KMS-11 (cell line): ENCODE data around the gene ATP10B.

Experiments used
- H2AFZ ChIP-seq: fragments of 200-600 bp; sonication (generic); 2 replicates; pipeline ENCODE4 v1.6.1; 2016; ENCODE audit warnings: antibody characterized with exemption, mixed run types, low read depth
- H3K27ac ChIP-seq: fragments of 200-600 bp; sonication (generic); 2 replicates; pipeline ENCODE4 v1.6.1; 2016; ENCODE audit warnings: mild to moderate bottlenecking, mixed run types
- H3K27me3 ChIP-seq: fragments of 200-600 bp; sonication (generic); 2 replicates; pipeline ENCODE4 v1.6.1; 2017; ENCODE audit warnings: mild to moderate bottlenecking, low read depth, mixed run types, moderate library complexity; ENCODE audit not compliant: insufficient read depth
- H3K36me3 ChIP-seq: fragments of 200-600 bp; sonication (generic); 2 replicates; pipeline ENCODE4 v1.6.1; 2017; ENCODE audit warnings: mild to moderate bottlenecking, mixed run types; ENCODE audit not compliant: insufficient read depth
- H3K4me1 ChIP-seq: fragments of 200-600 bp; sonication (generic); 2 replicates; pipeline ENCODE4 v1.6.1; 2016; ENCODE audit warnings: mild to moderate bottlenecking, low read depth, mixed run types; ENCODE audit not compliant: poor library complexity, severe bottlenecking
- H3K4me2 ChIP-seq: fragments of 200-600 bp; sonication (generic); 2 replicates; pipeline ENCODE4 v1.7.0; 2016; ENCODE audit warnings: mild to moderate bottlenecking, mixed run types
- H3K4me3 ChIP-seq: fragments of 200-600 bp; sonication (generic); IDR thresholded peaks from 2 replicates; pipeline ENCODE4 v1.6.1; 2017; ENCODE audit warnings: low read depth, low read length, mixed read lengths; ENCODE audit not compliant: insufficient read depth
- H3K79me2 ChIP-seq: fragments of 200-600 bp; sonication (generic); 2 replicates; pipeline ENCODE4 v1.6.1; 2016; ENCODE audit warnings: low read depth, mixed run types; ENCODE audit not compliant: insufficient read depth
- H3K9ac ChIP-seq: fragments of 200-600 bp; sonication (generic); 2 replicates; pipeline ENCODE4 v1.6.1; 2016; ENCODE audit warnings: mild to moderate bottlenecking, mixed run types
- H4K20me1 ChIP-seq: fragments of 200-600 bp; sonication (generic); 2 replicates; pipeline ENCODE4 v1.6.1; 2016; ENCODE audit warnings: mild to moderate bottlenecking, mixed run types; ENCODE audit not compliant: insufficient read depth
- TF ChIP-seq, protein P1 (sequence below): fragments of 200-600 bp; sonication (generic); conservative IDR thresholded peaks from 2 replicates; pipeline ENCODE4 v1.6.1; 2017; ENCODE audit warnings: low read depth, mild to moderate bottlenecking, antibody characterized with exemption, low read length, moderate library complexity, mixed read lengths

The ATP10B gene

DNA sequence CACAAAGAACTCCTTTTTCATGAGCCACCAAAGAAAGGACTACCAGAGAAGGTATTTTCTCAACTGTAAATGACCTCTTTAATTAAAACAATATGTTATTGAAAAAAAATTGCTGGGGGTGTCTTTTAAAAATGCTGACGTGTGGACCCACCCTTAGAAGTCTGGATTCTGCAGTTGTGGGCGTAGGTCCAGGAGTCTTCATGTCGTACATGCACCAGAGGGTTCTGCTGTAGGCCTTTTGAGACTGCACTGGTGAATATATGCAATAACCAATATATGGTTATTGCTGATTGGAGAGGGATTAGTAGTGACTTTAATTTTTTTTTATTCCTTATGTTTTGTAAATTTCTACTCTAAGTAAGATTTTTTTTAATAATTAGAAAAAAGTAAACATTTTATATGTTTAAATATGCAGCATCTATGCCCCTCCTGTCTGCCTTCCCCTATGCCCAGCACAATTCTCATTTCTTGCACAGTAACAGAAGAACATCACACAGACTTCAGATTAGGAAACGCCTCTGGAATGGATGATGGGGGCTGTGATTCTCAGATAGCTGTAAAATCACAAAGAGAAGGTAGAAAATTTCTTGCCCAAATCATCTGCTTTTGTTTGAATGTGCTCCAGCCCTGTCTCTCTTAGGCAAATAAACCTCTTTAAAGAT lies 328.4 kb downstream of the ATP10B start:
- H3K36me3 ChIP-seq, result no peaks in the 10 kb centered on the region
- H3K27me3 ChIP-seq, result no peaks in the 10 kb centered on the region
- no peak overlapping the region for H3K4me2 ChIP-seq
- TF ChIP-seq, protein P1, sequence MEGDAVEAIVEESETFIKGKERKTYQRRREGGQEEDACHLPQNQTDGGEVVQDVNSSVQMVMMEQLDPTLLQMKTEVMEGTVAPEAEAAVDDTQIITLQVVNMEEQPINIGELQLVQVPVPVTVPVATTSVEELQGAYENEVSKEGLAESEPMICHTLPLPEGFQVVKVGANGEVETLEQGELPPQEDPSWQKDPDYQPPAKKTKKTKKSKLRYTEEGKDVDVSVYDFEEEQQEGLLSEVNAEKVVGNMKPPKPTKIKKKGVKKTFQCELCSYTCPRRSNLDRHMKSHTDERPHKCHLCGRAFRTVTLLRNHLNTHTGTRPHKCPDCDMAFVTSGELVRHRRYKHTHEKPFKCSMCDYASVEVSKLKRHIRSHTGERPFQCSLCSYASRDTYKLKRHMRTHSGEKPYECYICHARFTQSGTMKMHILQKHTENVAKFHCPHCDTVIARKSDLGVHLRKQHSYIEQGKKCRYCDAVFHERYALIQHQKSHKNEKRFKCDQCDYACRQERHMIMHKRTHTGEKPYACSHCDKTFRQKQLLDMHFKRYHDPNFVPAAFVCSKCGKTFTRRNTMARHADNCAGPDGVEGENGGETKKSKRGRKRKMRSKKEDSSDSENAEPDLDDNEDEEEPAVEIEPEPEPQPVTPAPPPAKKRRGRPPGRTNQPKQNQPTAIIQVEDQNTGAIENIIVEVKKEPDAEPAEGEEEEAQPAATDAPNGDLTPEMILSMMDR, result no peak
- H2AFZ ChIP-seq, result no peak overlapping the region
- no peak overlapping the region for H3K9ac ChIP-seq
- H3K27ac ChIP-seq, result no peak overlapping the region
- H4K20me1 ChIP-seq, result no peaks in the 10 kb centered on the region
- no peaks in the 10 kb centered on the region for H3K79me2 ChIP-seq
- no peak overlapping the region for H3K4me3 ChIP-seq
- peaks cover 23% of the 10 kb centered on the region for H3K4me1 ChIP-seq

DNA sequence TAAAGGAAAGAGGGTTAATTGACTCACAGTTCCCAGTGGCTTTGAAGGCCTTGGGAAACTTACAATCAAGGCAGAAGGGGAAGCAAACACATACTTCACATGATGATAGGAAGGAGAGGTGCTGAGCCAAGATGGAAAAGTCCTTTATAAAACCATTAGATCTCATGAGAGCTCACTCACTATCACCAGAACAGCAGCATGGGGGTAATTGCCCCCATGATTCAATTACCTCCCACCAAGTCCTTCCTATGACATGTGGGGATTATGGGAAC lies 330.7 kb downstream of the ATP10B start:
- Histone ChIP-seq H3K36me3 (no peaks in the 10 kb centered on the region), H3K27me3 (no peaks in the 10 kb centered on the region), H3K27ac (no peak overlapping the region), H3K4me2 (no peak overlapping the region), H4K20me1 (no peaks in the 10 kb centered on the region), H3K79me2 (no peaks in the 10 kb centered on the region), H2AFZ (no peak overlapping the region), H3K4me3 (no peak overlapping the region), H3K4me1 (peaks cover 11% of the 10 kb centered on the region), H3K9ac (no peak overlapping the region)
- TF ChIP-seq, protein P1, result no peak

DNA sequence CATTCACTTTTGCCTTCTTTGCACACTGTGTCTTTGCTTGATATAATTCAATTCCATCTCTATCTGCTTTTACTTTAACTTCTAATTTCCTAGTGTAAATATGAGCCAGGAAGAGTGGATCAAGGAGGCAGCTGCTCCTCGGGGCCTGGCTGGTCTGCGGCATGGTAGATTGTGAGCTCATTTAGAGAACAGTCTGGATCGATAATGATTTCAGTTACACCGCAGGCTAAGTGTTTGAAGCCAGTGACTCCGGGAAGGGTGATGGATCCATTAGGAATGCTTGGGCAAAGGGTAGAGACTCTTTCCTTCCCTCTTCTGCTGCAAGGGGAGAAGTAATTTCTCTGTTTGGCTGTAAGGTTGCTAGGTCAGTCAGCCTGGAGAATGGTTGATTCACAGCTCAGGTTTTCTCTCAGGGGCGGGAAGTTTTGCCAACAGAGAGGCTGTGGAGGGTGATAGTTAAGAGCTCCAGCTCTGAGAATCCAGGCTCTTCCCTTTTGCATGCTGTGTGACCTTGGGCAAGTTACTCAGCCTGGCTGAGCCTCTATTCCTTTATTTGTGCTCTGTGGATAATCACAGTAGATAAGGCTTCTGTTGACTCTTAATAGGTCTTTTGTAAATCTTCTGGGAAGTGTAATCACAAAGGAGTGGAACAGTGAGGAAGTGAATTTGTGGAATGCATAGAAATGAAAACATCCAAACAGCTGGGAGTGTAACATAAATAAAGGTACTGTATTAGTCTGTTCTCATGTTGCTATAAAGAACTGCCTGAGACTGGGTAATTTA lies 331.2 kb downstream of the ATP10B start:
- Histone ChIP-seq H3K9ac (no peak overlapping the region), H3K36me3 (no peaks in the 10 kb centered on the region), H3K4me3 (no peak overlapping the region), H2AFZ (no peak overlapping the region), H3K4me1 (peaks cover 5% of the 10 kb centered on the region), H3K4me2 (no peak overlapping the region), H3K79me2 (no peaks in the 10 kb centered on the region), H4K20me1 (no peaks in the 10 kb centered on the region), H3K27ac (no peak overlapping the region), H3K27me3 (no peaks in the 10 kb centered on the region)
- TF ChIP-seq, protein P1, result no peak

DNA sequence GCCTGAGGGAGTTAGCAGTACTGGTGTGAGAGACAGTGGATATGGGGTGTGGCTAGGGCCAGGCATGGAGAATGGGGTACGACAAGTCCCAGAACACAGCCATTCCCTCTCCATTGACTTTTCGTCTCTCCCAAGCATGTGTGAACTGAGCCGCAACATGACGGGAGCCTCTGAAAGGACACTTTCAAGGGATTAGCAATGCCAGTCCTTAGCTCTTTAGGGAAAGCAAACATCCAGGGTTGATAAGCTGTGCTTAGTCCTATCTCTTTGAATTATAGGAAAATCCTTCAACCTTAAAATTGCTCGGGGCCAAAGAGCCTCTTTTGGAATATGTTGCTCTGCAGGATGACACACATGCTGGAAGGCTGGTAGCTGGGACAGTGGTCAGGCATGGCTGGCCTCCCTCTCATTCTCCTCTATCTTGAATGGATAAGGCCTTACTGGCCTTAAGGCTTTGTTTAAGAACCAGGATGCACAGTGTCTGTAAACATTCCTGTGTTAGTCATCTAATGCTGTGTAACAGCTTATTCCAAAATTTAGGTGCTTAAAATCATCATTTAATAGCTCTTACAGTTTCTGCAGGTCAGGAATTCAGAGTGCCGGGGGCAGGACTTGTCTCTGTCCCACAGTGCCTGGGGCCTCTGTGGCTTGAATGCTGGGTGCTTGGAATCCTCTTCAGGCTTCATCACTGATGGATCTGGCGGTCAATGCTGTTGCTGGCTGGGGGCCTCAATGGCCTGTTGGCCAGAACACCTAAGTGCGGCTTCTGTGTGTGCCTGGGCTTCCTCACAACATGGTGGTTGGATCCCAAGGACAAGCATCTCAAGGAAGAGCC lies 335.1 kb downstream of the ATP10B start:
- TF ChIP-seq, protein P1, result no peak
- no peak overlapping the region for H3K4me3 ChIP-seq
- no peaks in the 10 kb centered on the region for H3K36me3 ChIP-seq
- no peak overlapping the region for H3K9ac ChIP-seq
- no peaks in the 10 kb centered on the region for H3K27me3 ChIP-seq
- no peaks in the 10 kb centered on the region for H4K20me1 ChIP-seq
- H3K4me1 ChIP-seq, result no peaks in the 10 kb centered on the region
- H3K4me2 ChIP-seq, result no peak overlapping the region
- no peaks in the 10 kb centered on the region for H3K79me2 ChIP-seq
- no peak overlapping the region for H2AFZ ChIP-seq
- no peak overlapping the region for H3K27ac ChIP-seq
